WTC11 (cell line): ENCODE results near the gene MTA3.

ENCODE experiments used
- AR ChIP-seq: fragments of 250-450 bp; sonication (Bioruptor Pico); IDR thresholded peaks from 2 replicates; pipeline ENCODE4 v1.9.0; 2021; ENCODE audit warnings: mild to moderate bottlenecking
- ATF3 ChIP-seq: sonication (generic); formaldehyde crosslinking; conservative IDR thresholded peaks from 2 replicates; pipeline ENCODE4 v1.8.1; 2022; ENCODE audit warnings: mild to moderate bottlenecking, missing genetic modification reagents
- CTCF ChIP-seq: fragments of 200-600 bp; IDR thresholded peaks from 2 replicates; pipeline ENCODE4 v1.8.0; 2022; ENCODE audit warnings: antibody characterized with exemption
- E2F4 ChIP-seq: sonication (generic); formaldehyde crosslinking; IDR thresholded peaks from 2 replicates; pipeline ENCODE4 v1.8.1; 2022; ENCODE audit warnings: low read depth, mild to moderate bottlenecking, moderate library complexity, missing genetic modification reagents, borderline replicate concordance
- ESRRA ChIP-seq: sonication (generic); formaldehyde crosslinking; IDR thresholded peaks from 2 replicates; pipeline ENCODE4 v1.8.1; 2022; ENCODE audit warnings: mild to moderate bottlenecking, missing genetic modification reagents, borderline replicate concordance
- PRRX2 ChIP-seq: fragments of 250-450 bp; sonication (Bioruptor Pico); IDR thresholded peaks from 2 replicates; pipeline ENCODE4 v1.8.0; 2021; ENCODE audit warnings: mild to moderate bottlenecking
- STAT6 ChIP-seq: sonication (generic); formaldehyde crosslinking; conservative IDR thresholded peaks from 2 replicates; pipeline ENCODE4 v1.8.1; 2023; ENCODE audit warnings: mild to moderate bottlenecking, low read depth, missing genetic modification reagents, moderate library complexity
- TEAD4 ChIP-seq: sonication (generic); formaldehyde crosslinking; IDR thresholded peaks from 2 replicates; pipeline ENCODE4 v1.8.0; 2022; ENCODE audit warnings: mild to moderate bottlenecking, missing genetic modification reagents
- USF2 ChIP-seq: sonication (generic); formaldehyde crosslinking; IDR thresholded peaks from 2 replicates; pipeline ENCODE4 v1.8.1; 2023; ENCODE audit warnings: mild to moderate bottlenecking, missing genetic modification reagents, moderate library complexity
- ZNF121 ChIP-seq: sonication (generic); formaldehyde crosslinking; IDR thresholded peaks from 2 replicates; pipeline ENCODE4 v1.8.0; 2023; ENCODE audit warnings: missing genetic modification reagents
- ZNF671 ChIP-seq: fragments of 250-450 bp; sonication (Bioruptor Pico); IDR thresholded peaks from 2 replicates; pipeline ENCODE4 v1.8.0; 2021; ENCODE audit warnings: mild to moderate bottlenecking

- TF ChIP-seq ATF3 (CRISPR knock-in tag) (no peak), STAT6 (CRISPR knock-in tag) (no peak), ZNF121 (no peak), ZNF671 (CRISPR knock-in tag) (no peak), USF2 (CRISPR knock-in tag) (no peak), CTCF (no peak), E2F4 (CRISPR knock-in tag) (no peak), ESRRA (CRISPR knock-in tag) (no peak), AR (no peak), PRRX2 (no peak), TEAD4 (CRISPR knock-in tag) (no peak)
Observed at GRCh38 chr2:42542871-42543270, 25.6 kb upstream of the MTA3 start.
